RCC 7860 (cell line): ENCODE results near the gene ACTN4.

Experiments
- DNase-seq: peaks from one replicate; pipeline ENCODE4 v3.0.0-alpha.2; 2015; ENCODE audit warnings: low spot score
- FAIRE-seq: peaks from 2 replicates; lab custom pipeline; 2012; peaks lifted over from hg19 to GRCh38; lab: Jason Lieb, UNC

The ACTN4 gene

GRCh38 chr19:38660724-38661123, 13.3 kb downstream of the ACTN4 start:
- FAIRE-seq (no peak), DNase-seq (no peak)

- no peak for FAIRE-seq
Measured at GRCh38 chr19:38661136-38661535, 13.7 kb downstream of the ACTN4 start.

GRCh38 chr19:38661996-38662395, 14.5 kb downstream of the ACTN4 start:
- FAIRE-seq (no peak), DNase-seq (no peak)

More at GRCh38 chr19:38661136-38661535, 13.7 kb downstream of the ACTN4 start:
- no peak for DNase-seq

- FAIRE-seq (no peak), DNase-seq (no peak)
Measured at GRCh38 chr19:38662537-38663155, 15.2 kb downstream of the ACTN4 start.

- DNase-seq: no peak
- FAIRE-seq: no peak
Measured at GRCh38 chr19:38663156-38663651, 15.8 kb downstream of the ACTN4 start.

- no peak for DNase-seq
- FAIRE-seq: no peak
Measured at GRCh38 chr19:38663957-38664502, 16.6 kb downstream of the ACTN4 start.

GRCh38 chr19:38664503-38665211, 17.2 kb downstream of the ACTN4 start:
- DNase-seq (no peak), FAIRE-seq (no peak)

GRCh38 chr19:38665219-38665931, 17.9 kb downstream of the ACTN4 start:
- no peak for DNase-seq
- no peak for FAIRE-seq

GRCh38 chr19:38665950-38666662, 18.7 kb downstream of the ACTN4 start:
- FAIRE-seq (no peak), DNase-seq (no peak)

GRCh38 chr19:38666663-38667511, 19.4 kb downstream of the ACTN4 start:
- peak; percentile 52 for FAIRE-seq
- peak; percentile 68 for DNase-seq

GRCh38 chr19:38667661-38668171, 20.3 kb downstream of the ACTN4 start:
- FAIRE-seq: no peak
- no peak for DNase-seq

GRCh38 chr19:38669552-38669951, 22.1 kb downstream of the ACTN4 start:
- DNase-seq (no peak), FAIRE-seq (no peak)

- no peak for FAIRE-seq
- no peak for DNase-seq
Measured at GRCh38 chr19:38670921-38671398, 23.5 kb downstream of the ACTN4 start.

- no peak for FAIRE-seq
Measured at GRCh38 chr19:38671654-38672053, 24.2 kb downstream of the ACTN4 start.

GRCh38 chr19:38673030-38673429, 25.6 kb downstream of the ACTN4 start:
- FAIRE-seq: no peak

More at GRCh38 chr19:38671654-38672053, 24.2 kb downstream of the ACTN4 start:
- no peak for DNase-seq

GRCh38 chr19:38674388-38675171, 27.1 kb downstream of the ACTN4 start:
- no peak for DNase-seq
- FAIRE-seq: no peak

More at GRCh38 chr19:38673030-38673429, 25.6 kb downstream of the ACTN4 start:
- DNase-seq: no peak

- FAIRE-seq: no peak
- DNase-seq: no peak
Measured at GRCh38 chr19:38675611-38676010, 28.2 kb downstream of the ACTN4 start.

- FAIRE-seq (peak; percentile 64), DNase-seq (peak; percentile 71)
Measured at GRCh38 chr19:38676023-38676877, 28.8 kb downstream of the ACTN4 start.
